ENCODE data around the gene BCAP31.
"Not testable (repeated sequence)": the region's sequence is repeated elsewhere in the genome, so short reads cannot be mapped to it uniquely, and the experiment has no call there.

DNA sequence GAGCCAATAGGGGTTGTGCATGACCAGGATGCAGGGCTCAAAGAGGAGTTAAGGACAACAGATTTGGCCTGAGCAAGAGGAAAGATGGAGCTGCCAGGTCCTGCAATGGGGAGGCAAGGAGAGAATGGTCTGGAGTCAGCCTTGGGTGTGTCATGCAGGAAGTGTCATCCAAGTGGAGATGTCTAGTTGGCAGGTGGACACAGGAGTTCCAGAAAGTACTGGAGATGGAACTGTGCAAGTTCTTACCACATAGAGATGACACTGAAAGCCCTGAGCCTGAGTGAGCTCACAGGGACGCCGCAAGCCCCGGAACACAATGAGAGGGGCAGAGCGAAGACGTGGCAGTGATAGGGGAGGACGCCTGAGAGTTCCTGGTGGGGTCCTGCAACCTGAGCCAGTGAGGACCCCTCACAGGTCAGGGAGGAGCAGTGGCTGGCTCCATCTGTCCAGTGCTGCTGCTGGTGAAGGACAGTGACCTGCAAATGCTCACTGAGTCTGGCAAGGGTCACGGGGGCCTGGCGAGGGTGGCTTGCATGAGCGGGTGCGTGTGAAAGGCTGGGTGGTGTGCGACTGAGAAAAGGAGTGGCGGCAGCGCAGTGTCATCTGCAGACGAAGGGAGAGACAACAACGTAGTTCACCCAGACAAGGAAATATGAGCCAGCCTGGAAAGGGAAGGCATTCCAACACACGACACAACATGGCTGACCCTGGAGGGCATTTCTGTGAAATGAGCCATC is 27.0 kb downstream of the BCAP31 start:
- TF ChIP-seq SMAD3 (CRISPR knock-in tag; IDR thresholded peaks at IDR 0.05; ENCODE audit: borderline replicate concordance); GABPB1 (CRISPR knock-in tag; IDR thresholded peaks at IDR 0.05); ZNF121 (CRISPR knock-in tag; IDR thresholded peaks at IDR 0.05); SP1 (CRISPR knock-in tag; conservative IDR thresholded peaks at IDR 0.05); FOXK1 (CRISPR knock-in tag; IDR thresholded peaks at IDR 0.05): not testable (repeated sequence)
- TF ChIP-seq, protein P1, sequence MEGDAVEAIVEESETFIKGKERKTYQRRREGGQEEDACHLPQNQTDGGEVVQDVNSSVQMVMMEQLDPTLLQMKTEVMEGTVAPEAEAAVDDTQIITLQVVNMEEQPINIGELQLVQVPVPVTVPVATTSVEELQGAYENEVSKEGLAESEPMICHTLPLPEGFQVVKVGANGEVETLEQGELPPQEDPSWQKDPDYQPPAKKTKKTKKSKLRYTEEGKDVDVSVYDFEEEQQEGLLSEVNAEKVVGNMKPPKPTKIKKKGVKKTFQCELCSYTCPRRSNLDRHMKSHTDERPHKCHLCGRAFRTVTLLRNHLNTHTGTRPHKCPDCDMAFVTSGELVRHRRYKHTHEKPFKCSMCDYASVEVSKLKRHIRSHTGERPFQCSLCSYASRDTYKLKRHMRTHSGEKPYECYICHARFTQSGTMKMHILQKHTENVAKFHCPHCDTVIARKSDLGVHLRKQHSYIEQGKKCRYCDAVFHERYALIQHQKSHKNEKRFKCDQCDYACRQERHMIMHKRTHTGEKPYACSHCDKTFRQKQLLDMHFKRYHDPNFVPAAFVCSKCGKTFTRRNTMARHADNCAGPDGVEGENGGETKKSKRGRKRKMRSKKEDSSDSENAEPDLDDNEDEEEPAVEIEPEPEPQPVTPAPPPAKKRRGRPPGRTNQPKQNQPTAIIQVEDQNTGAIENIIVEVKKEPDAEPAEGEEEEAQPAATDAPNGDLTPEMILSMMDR (IDR thresholded peaks at IDR 0.05): not testable (repeated sequence)
- TF ChIP-seq, protein P2, sequence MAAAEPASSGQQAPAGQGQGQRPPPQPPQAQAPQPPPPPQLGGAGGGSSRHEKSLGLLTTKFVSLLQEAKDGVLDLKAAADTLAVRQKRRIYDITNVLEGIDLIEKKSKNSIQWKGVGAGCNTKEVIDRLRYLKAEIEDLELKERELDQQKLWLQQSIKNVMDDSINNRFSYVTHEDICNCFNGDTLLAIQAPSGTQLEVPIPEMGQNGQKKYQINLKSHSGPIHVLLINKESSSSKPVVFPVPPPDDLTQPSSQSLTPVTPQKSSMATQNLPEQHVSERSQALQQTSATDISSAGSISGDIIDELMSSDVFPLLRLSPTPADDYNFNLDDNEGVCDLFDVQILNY (CRISPR knock-in tag; IDR thresholded peaks at IDR 0.05): not testable (repeated sequence)

Data from WTC11 (cell line).